AG04450 (cell line): Measurements from ENCODE around the gene BTBD9. TPM values are rescaled to one million over a fixed set of nuclear protein-coding genes. Genes with fewer than 3 reads are reported as not detected.

ENCODE experiments used
- CTCF ChIA-PET: fragments of 300-600, 350-600 bp; formaldehyde crosslinking; extraction: SDS; loops from one replicate; lab custom pipeline; 2022; ENCODE audit warnings: antibody characterized with exemption, inconsistent platforms; lab: Charles Lee
- POLR2A ChIA-PET: fragments of 350-600 bp; formaldehyde crosslinking; extraction: SDS; loops from one replicate; lab custom pipeline; 2021; ENCODE audit warnings: antibody characterized with exemption, inconsistent platforms; lab: Yijun Ruan, JAX
- DNase-seq: peaks from one replicate; pipeline ENCODE4 v3.0.0-alpha.2; 2011; ENCODE audit warnings: low read depth, low spot score
- H3K27ac ChIP-seq: one replicate; pipeline ENCODE4 v1.5.1; 2012; ENCODE audit warnings: low read depth, low read length, control low read depth
- H3K27me3 ChIP-seq: one replicate; pipeline ENCODE4 v1.6.0; 2012; ENCODE audit warnings: low read length; ENCODE audit not compliant: control insufficient read depth, insufficient read depth
- H3K4me3 ChIP-seq: 2 replicates; pipeline ENCODE4 v1.5.1; 2011; ENCODE audit warnings: mild to moderate bottlenecking, low read depth, low read length, control low read depth
- H3K9me3 ChIP-seq: 2 replicates; pipeline ENCODE4 v1.5.1; 2012; ENCODE audit warnings: low read length; ENCODE audit not compliant: control insufficient read depth, insufficient read depth
- CTCF ChIP-seq: IDR thresholded peaks from 2 replicates; pipeline ENCODE4 v1.5.1; 2011; ENCODE audit warnings: low read depth, low read length, control low read depth, inconsistent platforms
- polyA plus RNA-seq: library from polyadenylated mRNA; depleted of rRNA; stranded (reverse); fragments of >200 nt; gene quantifications from 2 replicates; pipeline ENCODE4 v1.2.3, GENCODE V29; 2011

The BTBD9 gene
- polyA plus RNA-seq, 1 experiment, result 7.2 TPM

GRCh38 chr6:38180586-38180985 lies 459.1 kb downstream of the BTBD9 start:
- no peaks in the 10 kb centered on the region for H3K27me3 ChIP-seq
- no peaks in the 10 kb centered on the region; the same call in 1 of the 2 replicates for H3K9me3 ChIP-seq
- ChIA-PET POLR2A (no interaction called here), CTCF (interaction anchor here (1.0 kb wide), 1 partner anchor 314 kb away, joined by 3 read pairs; no protein-coding TSS in a partner anchor)
- H3K4me3 ChIP-seq, result no peak overlapping the region
- DNase-seq, result no peak
- H3K27ac ChIP-seq, result no peak overlapping the region
- TF ChIP-seq CTCF, result no peak

DNA sequence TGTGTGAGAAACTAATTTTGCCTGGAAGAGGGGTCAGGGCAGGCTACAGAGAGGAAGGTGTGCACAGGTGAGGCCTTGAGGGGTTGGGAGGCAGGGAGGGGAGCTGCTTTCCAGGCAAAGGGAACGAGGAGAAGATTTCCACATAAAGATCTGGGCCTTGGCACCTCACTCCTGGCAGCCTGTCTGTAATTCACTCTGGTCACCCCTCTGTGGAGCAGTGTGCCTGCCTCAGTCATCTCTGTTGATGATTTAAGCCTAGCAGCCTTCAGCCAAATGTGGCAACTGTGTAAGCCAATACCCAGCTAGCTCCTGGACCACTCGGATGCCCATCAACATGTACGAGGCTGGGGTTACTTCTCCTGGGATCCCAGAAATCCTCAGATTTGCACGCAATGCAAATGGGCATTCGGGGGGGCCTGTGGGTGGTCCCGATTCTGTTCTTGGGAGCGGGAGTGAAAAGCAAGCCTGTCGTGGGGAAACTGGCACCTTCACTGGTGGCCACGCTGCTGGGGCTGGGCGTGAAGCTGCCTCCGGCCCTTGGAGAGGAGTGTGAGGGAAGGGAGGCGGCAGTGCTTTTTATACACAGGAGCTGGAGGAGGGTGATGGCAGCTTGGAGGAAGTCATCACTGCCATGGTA lies 459.8 kb downstream of the BTBD9 start:
- Histone ChIP-seq H3K9me3 (no peaks in the 10 kb centered on the region; the same call in 1 of the 2 replicates), H3K4me3 (no peak overlapping the region), H3K27ac (no peak overlapping the region), H3K27me3 (no peaks in the 10 kb centered on the region)
- DNase-seq, result no peak
- ChIA-PET CTCF (interaction anchor here (1.0 kb wide), 1 partner anchor 314 kb away, joined by 3 read pairs; no protein-coding TSS in a partner anchor), POLR2A (no interaction called here)
- TF ChIP-seq CTCF, result no peak

DNA sequence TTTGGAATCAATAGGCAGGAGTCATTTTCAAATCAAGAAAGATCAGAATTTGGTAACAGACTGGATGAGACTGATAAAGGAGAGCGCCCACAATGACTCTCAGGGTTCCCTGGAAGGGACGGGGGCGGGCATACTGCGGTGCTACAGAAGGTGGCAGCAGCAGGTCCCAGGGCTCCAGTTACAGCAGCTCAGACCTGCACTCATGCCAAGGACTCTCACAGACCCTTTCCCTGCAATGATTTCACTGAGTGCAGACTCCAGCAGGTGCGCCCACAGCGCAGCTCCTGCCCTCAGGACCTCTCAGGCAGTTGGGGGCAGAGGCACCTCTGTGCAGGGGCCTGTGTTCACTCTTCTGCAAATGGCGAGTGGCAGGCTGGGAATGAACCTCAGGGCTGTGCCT lies 460.4 kb downstream of the BTBD9 start:
- no peak overlapping the region for H3K4me3 ChIP-seq
- ChIA-PET POLR2A (no interaction called here), CTCF (no interaction called here)
- H3K27ac ChIP-seq, result no peak overlapping the region
- H3K27me3 ChIP-seq, result no peaks in the 10 kb centered on the region
- no peak for DNase-seq
- TF ChIP-seq CTCF, result no peak
- H3K9me3 ChIP-seq, result no peaks in the 10 kb centered on the region; the same call in 1 of the 2 replicates

GRCh38 chr6:38178584-38178886 lies 461.2 kb downstream of the BTBD9 start:
- no peak overlapping the region for H3K4me3 ChIP-seq
- CTCF ChIA-PET, result no interaction called here
- DNase-seq, result no peak
- no peak overlapping the region for H3K27ac ChIP-seq
- no peaks in the 10 kb centered on the region for H3K27me3 ChIP-seq
- no peaks in the 10 kb centered on the region; the same call in 1 of the 2 replicates for H3K9me3 ChIP-seq
- TF ChIP-seq CTCF, result no peak
- POLR2A ChIA-PET, result no interaction called here

GRCh38 chr6:38177882-38178583 lies 461.7 kb downstream of the BTBD9 start:
- no peak for DNase-seq

More at GRCh38 chr6:38177882-38178583, 461.7 kb downstream of the BTBD9 start:
- Histone ChIP-seq H3K27ac (no peak overlapping the region), H3K27me3 (no peaks in the 10 kb centered on the region), H3K4me3 (no peak overlapping the region), H3K9me3 (no peaks in the 10 kb centered on the region; the same call in 1 of the 2 replicates)
- POLR2A ChIA-PET, result no interaction called here
- CTCF ChIA-PET, result interaction anchor here (2.5 kb wide), 1 partner anchor 316 kb away, joined by 8 read pairs; no protein-coding TSS in a partner anchor
- no peak for TF ChIP-seq CTCF
